DOHH2 (cell line): ENCODE measurements around the gene GDF2.

Experiments used
- H3F3A ChIP-seq: fragments of 200-600 bp; sonication (generic), shearing (Covaris generic); 2 replicates; pipeline ENCODE4 v1.6.0; 2016; ENCODE audit warnings: antibody characterized with exemption, mild to moderate bottlenecking; ENCODE audit not compliant: control insufficient read depth, insufficient read depth
- H3K27ac ChIP-seq: fragments of 200-600 bp; sonication (generic); 2 replicates; pipeline ENCODE4 v1.5.1; 2014; ENCODE audit warnings: low read depth, mild to moderate bottlenecking, low read length, moderate library complexity
- H3K27me3 ChIP-seq: fragments of 200-600 bp; sonication (generic); 2 replicates; pipeline ENCODE4 v1.6.1; 2014; ENCODE audit warnings: mild to moderate bottlenecking, low read length, mixed read lengths; ENCODE audit not compliant: control insufficient read depth
- H3K36me3 ChIP-seq: fragments of 200-600 bp; sonication (generic); 2 replicates; pipeline ENCODE4 v1.6.1; 2014; ENCODE audit warnings: mild to moderate bottlenecking, low read length, moderate library complexity, mixed read lengths; ENCODE audit not compliant: control insufficient read depth
- H3K4me1 ChIP-seq: fragments of 200-600 bp; sonication (generic); 2 replicates; pipeline ENCODE4 v1.6.1; 2014; ENCODE audit warnings: mild to moderate bottlenecking, low read length, mixed read lengths; ENCODE audit not compliant: control insufficient read depth
- H3K4me2 ChIP-seq: fragments of 200-600 bp; sonication (generic); 2 replicates; pipeline ENCODE4 v1.6.0; 2014; ENCODE audit warnings: mild to moderate bottlenecking, low read length, moderate library complexity
- H3K4me3 ChIP-seq: fragments of 200-600 bp; sonication (generic); 2 replicates; pipeline ENCODE4 v1.5.1; 2014; ENCODE audit warnings: mild to moderate bottlenecking, low read length, mixed read lengths
- H3K79me2 ChIP-seq: fragments of 200-600 bp; sonication (generic); 2 replicates; pipeline ENCODE4 v1.6.1; 2014; ENCODE audit warnings: mild to moderate bottlenecking, low read length, mixed read lengths; ENCODE audit not compliant: control insufficient read depth
- H3K9me2 ChIP-seq: fragments of 200-600 bp; sonication (generic); replicated peaks from 2 replicates; pipeline ENCODE4 v1.6.1; 2014; ENCODE audit warnings: mild to moderate bottlenecking, low read length, mixed read lengths; ENCODE audit not compliant: control insufficient read depth
- H3K9me3 ChIP-seq: fragments of 200-600 bp; sonication (generic); 2 replicates; pipeline ENCODE4 v1.6.1; 2014; ENCODE audit warnings: antibody characterized with exemption, low read length, mixed read lengths; ENCODE audit not compliant: control insufficient read depth, insufficient read depth
- H4K20me1 ChIP-seq: fragments of 200-600 bp; sonication (generic); 2 replicates; pipeline ENCODE4 v1.6.0; 2014; ENCODE audit warnings: low read depth, mild to moderate bottlenecking, antibody characterized with exemption, low read length, moderate library complexity; ENCODE audit not compliant: control insufficient read depth, insufficient read depth
- CTCF ChIP-seq: fragments of 200-600 bp; sonication (generic); IDR thresholded peaks from one replicate; pipeline ENCODE4 v1.5.1; 2014; ENCODE audit warnings: antibody characterized with exemption, mild to moderate bottlenecking, low read depth, low read length; ENCODE audit not compliant: poor library complexity, severe bottlenecking
- EZH2phosphoT487 ChIP-seq: fragments of 200-600 bp; sonication (generic); IDR thresholded peaks from 2 replicates; pipeline ENCODE4 v1.6.1; 2017; ENCODE audit warnings: borderline replicate concordance, mild to moderate bottlenecking, antibody characterized with exemption, low read length, moderate library complexity, mixed read lengths

GDF2 gene

DNA sequence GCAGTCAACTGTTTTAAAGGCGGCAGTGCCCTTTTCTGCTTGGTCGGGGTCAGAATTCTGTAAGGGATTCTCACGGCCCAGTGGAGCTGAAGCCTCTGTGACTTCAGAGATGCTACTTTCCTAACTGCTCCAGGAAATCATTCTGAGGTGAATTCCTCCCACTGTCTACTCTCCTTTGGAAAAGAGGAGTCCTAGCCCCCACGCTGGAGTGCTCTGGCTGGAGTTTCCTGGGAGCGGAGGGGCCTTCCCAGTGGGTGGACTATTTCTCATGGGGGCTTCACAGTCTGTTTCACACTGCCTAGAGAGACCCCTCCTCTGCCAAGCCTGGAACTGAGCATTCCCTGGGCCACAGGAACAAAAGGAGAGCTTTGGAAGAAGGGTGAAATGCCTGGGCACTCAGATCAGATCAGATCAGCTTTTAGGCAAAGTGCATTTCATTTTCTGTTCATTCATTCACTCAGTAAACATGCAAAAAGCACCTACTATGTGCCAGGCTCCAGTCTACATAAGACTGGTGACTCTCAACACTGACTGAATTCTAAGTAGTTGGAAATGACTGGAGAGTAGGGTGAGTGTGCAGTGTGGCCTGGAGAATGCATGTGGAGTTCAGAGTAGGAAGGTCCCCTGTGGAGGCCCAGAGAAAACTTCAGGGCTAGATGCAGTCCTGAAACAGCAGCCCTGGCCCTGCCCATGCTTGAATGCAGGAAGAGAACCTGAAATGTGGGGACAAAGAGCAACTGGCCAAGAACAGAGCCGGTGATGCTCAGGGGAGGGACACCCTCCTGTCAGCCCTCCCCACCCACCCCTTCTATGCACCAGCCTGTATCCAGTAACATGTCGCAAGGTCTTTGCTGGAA lies 49.6 kb downstream of the GDF2 start:
- no peaks in the 10 kb centered on the region for H3K9me2 ChIP-seq
- TF ChIP-seq EZH2phosphoT487 (no peak), CTCF (no peak)
- H3F3A ChIP-seq: no peaks in the 10 kb centered on the region
- no peaks in the 10 kb centered on the region for H4K20me1 ChIP-seq
- no peak overlapping the region for H3K4me3 ChIP-seq
- no peaks in the 10 kb centered on the region for H3K36me3 ChIP-seq
- H3K27ac ChIP-seq: no peak overlapping the region
- H3K27me3 ChIP-seq: peaks cover 1% of the 10 kb centered on the region; the same call in 1 of the 2 replicates
- H3K4me1 ChIP-seq: no peaks in the 10 kb centered on the region
- H3K4me2 ChIP-seq: no peak overlapping the region
- no peaks in the 10 kb centered on the region for H3K9me3 ChIP-seq
- H3K79me2 ChIP-seq: no peaks in the 10 kb centered on the region

- Histone ChIP-seq H3K27me3 (peaks cover 9% of the 10 kb centered on the region), H3F3A (no peaks in the 10 kb centered on the region), H3K79me2 (no peaks in the 10 kb centered on the region), H3K9me2 (no peaks in the 10 kb centered on the region), H3K36me3 (no peaks in the 10 kb centered on the region), H3K27ac (no peak overlapping the region), H3K9me3 (no peaks in the 10 kb centered on the region), H4K20me1 (no peaks in the 10 kb centered on the region), H3K4me2 (no peak overlapping the region), H3K4me3 (no peak overlapping the region), H3K4me1 (no peaks in the 10 kb centered on the region)
- no peak for TF ChIP-seq EZH2phosphoT487
- TF ChIP-seq CTCF: no peak
These were observed 50.5 kb downstream of the GDF2 start for GRCh38 chr10:47372726-47373125.

DNA sequence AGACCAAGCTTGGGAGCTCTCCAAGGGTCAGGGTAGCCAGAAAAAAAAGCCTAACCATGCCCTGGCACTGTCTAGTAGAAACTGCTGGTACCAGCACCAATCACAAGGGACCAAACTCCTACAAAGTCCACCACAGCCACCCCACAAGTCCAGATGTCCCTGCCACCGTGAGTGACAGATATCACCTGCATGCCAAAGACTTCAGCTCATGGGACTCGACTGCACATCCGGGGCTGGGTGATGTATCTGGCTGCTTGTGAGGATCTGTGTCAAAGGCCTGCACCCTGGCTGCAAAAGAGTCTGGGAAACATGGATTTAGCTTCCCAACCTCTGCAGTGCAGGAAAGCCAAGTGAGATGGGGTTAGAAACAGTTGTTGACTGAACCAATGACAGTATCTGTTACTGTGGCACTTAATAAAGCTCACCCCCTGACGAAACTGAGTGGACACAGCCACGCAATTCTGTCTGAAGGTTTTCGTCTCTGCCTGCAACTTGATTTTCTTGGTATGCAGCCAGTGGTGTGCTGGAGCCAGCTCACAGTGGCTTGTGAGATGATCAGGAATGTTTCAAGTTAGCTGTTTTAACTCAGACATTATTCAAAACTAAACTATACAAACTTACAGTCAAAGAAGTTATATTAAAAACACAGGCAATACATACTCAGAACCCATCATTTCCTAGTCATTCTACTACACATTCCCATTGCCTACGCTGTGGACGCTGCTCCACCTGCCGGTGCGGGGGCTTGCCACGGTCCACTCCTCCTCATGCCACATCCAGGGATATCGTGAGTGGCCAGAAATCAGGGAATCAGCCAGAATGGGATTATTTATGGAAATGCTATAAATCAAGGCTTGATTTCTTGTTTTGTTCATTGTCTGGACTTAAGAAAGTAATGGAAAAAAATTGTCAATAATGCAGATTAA lies 52.6 kb downstream of the GDF2 start:
- TF ChIP-seq CTCF (no peak), EZH2phosphoT487 (no peak)
- H3K79me2 ChIP-seq: no peaks in the 10 kb centered on the region
- H3K36me3 ChIP-seq: no peaks in the 10 kb centered on the region
- H4K20me1 ChIP-seq: no peaks in the 10 kb centered on the region
- no peaks in the 10 kb centered on the region for H3K9me3 ChIP-seq
- H3F3A ChIP-seq: no peaks in the 10 kb centered on the region
- H3K27ac ChIP-seq: no peak overlapping the region
- H3K4me2 ChIP-seq: no peak overlapping the region
- H3K4me1 ChIP-seq: no peaks in the 10 kb centered on the region
- peaks cover 9% of the 10 kb centered on the region for H3K27me3 ChIP-seq
- no peak overlapping the region for H3K4me3 ChIP-seq
- H3K9me2 ChIP-seq: no peaks in the 10 kb centered on the region
